Tibial nerve (tissue), 4 donors: ENCODE measurements around the gene FGD4. TPM values are rescaled to one million over a fixed set of nuclear protein-coding genes. Genes with fewer than 3 reads are reported as not detected.
A peak's percentile ranks its signal among the peaks of the same experiment; 100 is the strongest.

Experiments used
- DNase-seq, 2 donors: peaks; one replicate each; pipeline ENCODE4 v3.0.0-alpha.2; 2019; ENCODE audit warnings: low spot score in 2 of 2
- H3K27ac ChIP-seq, 4 donors: fragments of 200-600 bp; sonication (generic) in 3 of 4; one replicate each; pipeline ENCODE4 v1.5.1; 2017 to 2019; ENCODE audit warnings: mild to moderate bottlenecking in 1 of 4
- H3K27me3 ChIP-seq, 2 donors: fragments of 200-600 bp; sonication (generic) in 1 of 2; one replicate each; pipeline versions ENCODE4 v1.5.1 to v1.6.0; 2017 to 2019
- H3K36me3 ChIP-seq, 3 donors: fragments of 200-600 bp; sonication (generic); one replicate each; pipeline ENCODE4 v1.5.1; 2018 to 2019
- H3K4me1 ChIP-seq, 4 donors: fragments of 200-600 bp; sonication (generic) in 3 of 4; one replicate each; pipeline ENCODE4 v1.5.1; 2017 to 2019
- H3K4me3 ChIP-seq, 4 donors: fragments of 200-600 bp; sonication (generic) in 3 of 4; one replicate each; pipeline ENCODE4 v1.5.1; 2017 to 2019; ENCODE audit warnings: mild to moderate bottlenecking in 1 of 4, moderate library complexity in 1 of 4
- H3K9me3 ChIP-seq, 4 donors: fragments of 200-600 bp; sonication (generic) in 3 of 4; one replicate each; pipeline ENCODE4 v1.5.1; 2017 to 2019
- EP300 ChIP-seq, 2 donors: sonication (generic); formaldehyde crosslinking; IDR thresholded peaks; one replicate each; pipeline ENCODE4 v1.6.1; 2017; ENCODE audit warnings: antibody characterized with exemption in 2 of 2, mild to moderate bottlenecking in 1 of 2
- POLR2A ChIP-seq, 2 donors: fragments of 450-650 bp; IDR thresholded peaks; one replicate each; pipeline ENCODE4 v1.6.1; 2017; ENCODE audit warnings: antibody characterized with exemption in 2 of 2, mild to moderate bottlenecking in 2 of 2, moderate library complexity in 2 of 2
- WGBS, 2 donors: methylation state at CpG; one replicate each; pipeline ENCODE4 v1.1.5; 2018; 5-methylcytosine and 5-hydroxymethylcytosine counted together
- total RNA-seq, 4 donors: library from RNA; depleted of rRNA; stranded (reverse); fragments of >200 nt; gene quantifications; one replicate each; pipeline ENCODE4 v1.1.0, GENCODE V29; 2016
- TF ChIP-seq, protein P1 (sequence below), 5 experiments: fragments of 200-600 bp in 3 of 5; fragments of 450-650 bp in 2 of 5; sonication (generic) in 3 of 5; IDR thresholded peaks; one replicate each; pipeline ENCODE4 v1.5.1; 2016 to 2019; ENCODE audit warnings: antibody characterized with exemption in 5 of 5, mild to moderate bottlenecking in 3 of 5, moderate library complexity in 2 of 5

The FGD4 gene
- total RNA-seq = 100 to 1,000 TPM in 1 of 4 donors, 10 to 100 TPM in 3; 78.3 to 102 (median 84.2) TPM

- no peaks in the 10 kb centered on the region for H3K27me3 ChIP-seq
- peak; percentile 51 to 69 for DNase-seq
- peaks cover 0 to 19% (median 11%) of the 10 kb centered on the region in 4 donors for H3K4me1 ChIP-seq
- TF ChIP-seq EP300 (IDR thresholded peaks at IDR 0.05) = peak; percentile 33 to 97
- TF ChIP-seq, protein P1, sequence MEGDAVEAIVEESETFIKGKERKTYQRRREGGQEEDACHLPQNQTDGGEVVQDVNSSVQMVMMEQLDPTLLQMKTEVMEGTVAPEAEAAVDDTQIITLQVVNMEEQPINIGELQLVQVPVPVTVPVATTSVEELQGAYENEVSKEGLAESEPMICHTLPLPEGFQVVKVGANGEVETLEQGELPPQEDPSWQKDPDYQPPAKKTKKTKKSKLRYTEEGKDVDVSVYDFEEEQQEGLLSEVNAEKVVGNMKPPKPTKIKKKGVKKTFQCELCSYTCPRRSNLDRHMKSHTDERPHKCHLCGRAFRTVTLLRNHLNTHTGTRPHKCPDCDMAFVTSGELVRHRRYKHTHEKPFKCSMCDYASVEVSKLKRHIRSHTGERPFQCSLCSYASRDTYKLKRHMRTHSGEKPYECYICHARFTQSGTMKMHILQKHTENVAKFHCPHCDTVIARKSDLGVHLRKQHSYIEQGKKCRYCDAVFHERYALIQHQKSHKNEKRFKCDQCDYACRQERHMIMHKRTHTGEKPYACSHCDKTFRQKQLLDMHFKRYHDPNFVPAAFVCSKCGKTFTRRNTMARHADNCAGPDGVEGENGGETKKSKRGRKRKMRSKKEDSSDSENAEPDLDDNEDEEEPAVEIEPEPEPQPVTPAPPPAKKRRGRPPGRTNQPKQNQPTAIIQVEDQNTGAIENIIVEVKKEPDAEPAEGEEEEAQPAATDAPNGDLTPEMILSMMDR (IDR thresholded peaks at IDR 0.05) = peak; percentile 17 to 61 (median 41)
- peak; percentile 69 to 88 for TF ChIP-seq POLR2A (IDR thresholded peaks at IDR 0.05)
- H3K9me3 ChIP-seq = no peaks in the 10 kb centered on the region
- 0 to 2% methylated on average over 41 to 51 of the region's 82 CpGs for WGBS, 2 donors
- peak within 1 kb of the TSS; percentile 66 to 91 (median 76) for H3K4me3 ChIP-seq
- H3K36me3 ChIP-seq = no peaks in the 10 kb centered on the region
- peak within 1 kb of the TSS; percentile 85 to 89 (median 88) for H3K27ac ChIP-seq
These were observed at the start of gene FGD4 for GRCh38 chr12:32399370-32400113. FGD4 (plus strand) TSS chr12:32399558.

DNA sequence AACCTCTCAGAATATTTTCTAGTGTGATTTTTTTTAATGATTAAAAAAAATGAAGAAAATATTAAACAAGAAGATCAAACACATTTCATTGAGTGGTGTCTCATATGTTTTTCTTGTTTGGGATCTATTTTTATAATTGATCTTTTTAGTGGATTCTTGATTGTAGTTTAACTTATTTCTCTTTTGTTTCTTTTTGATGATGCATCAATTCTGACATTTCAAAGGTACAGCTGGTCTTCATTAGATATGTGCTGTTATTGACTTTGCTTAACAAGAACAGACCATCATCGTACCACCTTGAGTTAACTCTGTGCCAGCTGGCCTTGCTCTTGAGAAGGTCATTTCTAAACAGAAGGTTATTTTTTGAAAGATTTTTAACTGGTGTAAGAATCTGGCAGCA lies 45.8 kb upstream of the FGD4 start:
- Histone ChIP-seq H3K9me3 (no peaks in the 10 kb centered on the region), H3K4me3 (no peak overlapping the region), H3K27ac (no peak overlapping the region), H3K36me3 (peaks cover 0 to 26% (median 0%) of the 10 kb centered on the region in 3 donors), H3K4me1 (no peaks in the 10 kb centered on the region), H3K27me3 (no peaks in the 10 kb centered on the region)
- 61 to 87% methylated on average over 1 of the region's 1 CpG for WGBS, 2 donors
- DNase-seq = no peak
- TF ChIP-seq EP300 (IDR thresholded peaks at IDR 0.05) = no peak
- TF ChIP-seq, protein P1 (IDR thresholded peaks at IDR 0.05) = no peak
- no peak for TF ChIP-seq POLR2A (IDR thresholded peaks at IDR 0.05)

- Histone ChIP-seq H3K27me3 (no peaks in the 10 kb centered on the region), H3K4me1 (no peaks in the 10 kb centered on the region), H3K36me3 (peaks cover 0 to 19% (median 0%) of the 10 kb centered on the region in 3 donors), H3K27ac (no peak overlapping the region), H3K9me3 (no peaks in the 10 kb centered on the region), H3K4me3 (no peak overlapping the region)
- TF ChIP-seq POLR2A (IDR thresholded peaks at IDR 0.05) (no peak), EP300 (IDR thresholded peaks at IDR 0.05) (no peak)
- TF ChIP-seq, protein P1 (IDR thresholded peaks at IDR 0.05) = no peak
- DNase-seq = no peak
- 95% methylated on average over 8 of the region's 8 CpGs for WGBS, 2 donors
These were observed 41.6 kb upstream of the FGD4 start for GRCh38 chr12:32357601-32358249.

GRCh38 chr12:32360956-32361355 lies 38.4 kb upstream of the FGD4 start:
- H3K4me3 ChIP-seq = no peak overlapping the region
- no peaks in the 10 kb centered on the region for H3K9me3 ChIP-seq
- no peak overlapping the region for H3K27ac ChIP-seq
- DNase-seq = no peak
- peaks cover 0 to 16% (median 0%) of the 10 kb centered on the region in 3 donors for H3K36me3 ChIP-seq
- H3K4me1 ChIP-seq = peaks cover 0 to 3% (median 0%) of the 10 kb centered on the region in 4 donors
- TF ChIP-seq, protein P1 (IDR thresholded peaks at IDR 0.05) = no peak
- no peak for TF ChIP-seq POLR2A (IDR thresholded peaks at IDR 0.05)
- TF ChIP-seq EP300 (IDR thresholded peaks at IDR 0.05) = no peak
- H3K27me3 ChIP-seq = no peaks in the 10 kb centered on the region
- 91 to 94% methylated on average over 6 of the region's 6 CpGs for WGBS, 2 donors

GRCh38 chr12:32362892-32363291 lies 36.5 kb upstream of the FGD4 start:
- 69 to 78% methylated on average over 3 of the region's 3 CpGs for WGBS, 2 donors

More at GRCh38 chr12:32362892-32363291, 36.5 kb upstream of the FGD4 start:
- Histone ChIP-seq H3K9me3 (no peaks in the 10 kb centered on the region), H3K4me1 (peaks cover 0 to 3% (median 0%) of the 10 kb centered on the region in 4 donors), H3K36me3 (peaks cover 0 to 12% (median 0%) of the 10 kb centered on the region in 3 donors), H3K4me3 (no peak overlapping the region), H3K27me3 (no peaks in the 10 kb centered on the region), H3K27ac (no peak overlapping the region)
- no peak for DNase-seq
- TF ChIP-seq, protein P1 (IDR thresholded peaks at IDR 0.05) = no peak
- TF ChIP-seq EP300 (IDR thresholded peaks at IDR 0.05) (no peak), POLR2A (IDR thresholded peaks at IDR 0.05) (no peak)
